ENCODE measurements around the gene PAXIP1. TPM values are rescaled to one million over a fixed set of nuclear protein-coding genes. Genes with fewer than 3 reads are reported as not detected.

Gene PAXIP1
- total RNA-seq (2014; rRNA removed; shearing (Covaris generic)) (32.8 and 36.9 TPM in 2 replicates), polyA plus RNA-seq (2016; fragmentation: Nextera tagmentation; extraction: Ambion mirVana) (11.2 and 12.5 TPM in 2 replicates)
- long read RNA-seq, partial matches to known transcripts, result 1 of 2 reads
- long read RNA-seq, other reads (novel, unspliced or antisense), result 1 of 2 reads

- Mint-ChIP-seq H3K27ac (peak within 1 kb of the TSS; percentile 91), H3K27me3 (ENCODE audit: insufficient read depth, low read depth, poor library complexity) (peaks cover 6% of the 10 kb centered on the region), H3K9me3 (no peaks in the 10 kb centered on the region), H3K4me3 (peak within 1 kb of the TSS; percentile 93), H3K4me1 (peaks cover 15% of the 10 kb centered on the region), H3K36me3 (ENCODE audit: low read depth) (peaks cover 16% of the 10 kb centered on the region)
- DNase-seq (ENCODE audit: low spot score) (peak; percentile 68), ATAC-seq (peak; percentile 30)
- Histone ChIP-seq H3K9me2 (ENCODE audit: insufficient read depth) (no peaks in the 10 kb centered on the region), H3K27ac (ENCODE audit: low read depth) (peak within 1 kb of the TSS; percentile 75; the same call in 1 of the 2 replicates), H3K4me1 (ENCODE audit: insufficient read depth) (peaks cover 6% of the 10 kb centered on the region), H2AFZ (peak within 1 kb of the TSS; percentile 59; the same call in 1 of the 2 replicates), H3K36me3 (ENCODE audit: insufficient read depth) (no peaks in the 10 kb centered on the region; the same call in 1 of the 2 replicates), H3K4me2 (peak within 1 kb of the TSS; percentile 96), H3K4me3 (peak within 1 kb of the TSS; percentile 90), H3F3A (replicated peaks; ENCODE audit: low read depth) (0 out of 2 replicates have a peak, but pooled peaks cover 3% of the 10 kb centered on the region), H3K27me3 (ENCODE audit: insufficient read depth) (no peaks in the 10 kb centered on the region), H3K79me2 (replicated peaks; ENCODE audit: insufficient read depth) (peaks cover 56% of the 10 kb centered on the region), H4K20me1 (replicated peaks; ENCODE audit: insufficient read depth) (peaks cover 17% of the 10 kb centered on the region)
- TF ChIP-seq, protein P1, sequence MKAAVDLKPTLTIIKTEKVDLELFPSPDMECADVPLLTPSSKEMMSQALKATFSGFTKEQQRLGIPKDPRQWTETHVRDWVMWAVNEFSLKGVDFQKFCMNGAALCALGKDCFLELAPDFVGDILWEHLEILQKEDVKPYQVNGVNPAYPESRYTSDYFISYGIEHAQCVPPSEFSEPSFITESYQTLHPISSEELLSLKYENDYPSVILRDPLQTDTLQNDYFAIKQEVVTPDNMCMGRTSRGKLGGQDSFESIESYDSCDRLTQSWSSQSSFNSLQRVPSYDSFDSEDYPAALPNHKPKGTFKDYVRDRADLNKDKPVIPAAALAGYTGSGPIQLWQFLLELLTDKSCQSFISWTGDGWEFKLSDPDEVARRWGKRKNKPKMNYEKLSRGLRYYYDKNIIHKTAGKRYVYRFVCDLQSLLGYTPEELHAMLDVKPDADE (IDR thresholded peaks at IDR 0.05), result no peak
- no peak for TF ChIP-seq STAT1 (IDR thresholded peaks at IDR 0.05; ENCODE audit: unreplicated experiment)
- no peak for TF ChIP-seq EZH2phosphoT487 (IDR thresholded peaks at IDR 0.05; ENCODE audit: unreplicated experiment)
- TF ChIP-seq EZH2 (IDR thresholded peaks at IDR 0.05; ENCODE audit: low read depth, unreplicated experiment), result no peak
- no peak for TF ChIP-seq POLR2AphosphoS5 (IDR thresholded peaks at IDR 0.05; ENCODE audit: low read depth)
Observed at GRCh38 chr7:155003092-155003375, at the start of gene PAXIP1. TSS of gene PAXIP1 (minus strand) at chr7:155003124. CDS start at chr7:155002929, 195 bp downstream.

GRCh38 chr7:155051355-155051754 lies 48.4 kb upstream of the PAXIP1 start:
- Histone ChIP-seq H2AFZ (no peak overlapping the region), H3K27me3 (ENCODE audit: insufficient read depth) (no peaks in the 10 kb centered on the region), H3K4me2 (no peak overlapping the region), H3K27ac (ENCODE audit: low read depth) (no peak overlapping the region), H4K20me1 (replicated peaks; ENCODE audit: insufficient read depth) (no peaks in the 10 kb centered on the region), H3K9me2 (ENCODE audit: insufficient read depth) (no peaks in the 10 kb centered on the region), H3K36me3 (ENCODE audit: insufficient read depth) (no peaks in the 10 kb centered on the region), H3F3A (replicated peaks; ENCODE audit: low read depth) (no peaks in the 10 kb centered on the region), H3K79me2 (replicated peaks; ENCODE audit: insufficient read depth) (no peaks in the 10 kb centered on the region), H3K4me1 (ENCODE audit: insufficient read depth) (no peaks in the 10 kb centered on the region), H3K4me3 (no peak overlapping the region)
- DNase-seq (ENCODE audit: low spot score) (no peak), ATAC-seq (no peak)
- no peaks in the 10 kb centered on the region for H3K9me3 Mint-ChIP-seq
- H3K4me3 Mint-ChIP-seq, result no peak overlapping the region
- H3K27me3 Mint-ChIP-seq (ENCODE audit: insufficient read depth, low read depth, poor library complexity), result no peaks in the 10 kb centered on the region
- H3K36me3 Mint-ChIP-seq (ENCODE audit: low read depth), result no peaks in the 10 kb centered on the region
- H3K27ac Mint-ChIP-seq, result no peak overlapping the region
- TF ChIP-seq, protein P2, sequence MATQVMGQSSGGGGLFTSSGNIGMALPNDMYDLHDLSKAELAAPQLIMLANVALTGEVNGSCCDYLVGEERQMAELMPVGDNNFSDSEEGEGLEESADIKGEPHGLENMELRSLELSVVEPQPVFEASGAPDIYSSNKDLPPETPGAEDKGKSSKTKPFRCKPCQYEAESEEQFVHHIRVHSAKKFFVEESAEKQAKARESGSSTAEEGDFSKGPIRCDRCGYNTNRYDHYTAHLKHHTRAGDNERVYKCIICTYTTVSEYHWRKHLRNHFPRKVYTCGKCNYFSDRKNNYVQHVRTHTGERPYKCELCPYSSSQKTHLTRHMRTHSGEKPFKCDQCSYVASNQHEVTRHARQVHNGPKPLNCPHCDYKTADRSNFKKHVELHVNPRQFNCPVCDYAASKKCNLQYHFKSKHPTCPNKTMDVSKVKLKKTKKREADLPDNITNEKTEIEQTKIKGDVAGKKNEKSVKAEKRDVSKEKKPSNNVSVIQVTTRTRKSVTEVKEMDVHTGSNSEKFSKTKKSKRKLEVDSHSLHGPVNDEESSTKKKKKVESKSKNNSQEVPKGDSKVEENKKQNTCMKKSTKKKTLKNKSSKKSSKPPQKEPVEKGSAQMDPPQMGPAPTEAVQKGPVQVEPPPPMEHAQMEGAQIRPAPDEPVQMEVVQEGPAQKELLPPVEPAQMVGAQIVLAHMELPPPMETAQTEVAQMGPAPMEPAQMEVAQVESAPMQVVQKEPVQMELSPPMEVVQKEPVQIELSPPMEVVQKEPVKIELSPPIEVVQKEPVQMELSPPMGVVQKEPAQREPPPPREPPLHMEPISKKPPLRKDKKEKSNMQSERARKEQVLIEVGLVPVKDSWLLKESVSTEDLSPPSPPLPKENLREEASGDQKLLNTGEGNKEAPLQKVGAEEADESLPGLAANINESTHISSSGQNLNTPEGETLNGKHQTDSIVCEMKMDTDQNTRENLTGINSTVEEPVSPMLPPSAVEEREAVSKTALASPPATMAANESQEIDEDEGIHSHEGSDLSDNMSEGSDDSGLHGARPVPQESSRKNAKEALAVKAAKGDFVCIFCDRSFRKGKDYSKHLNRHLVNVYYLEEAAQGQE (IDR thresholded peaks at IDR 0.05; ENCODE audit: unreplicated experiment), result no peak
- no peak for TF ChIP-seq ZNF114 (CRISPR knock-in tag; IDR thresholded peaks at IDR 0.05)
- no peak for TF ChIP-seq STAT1 (IDR thresholded peaks at IDR 0.05; ENCODE audit: unreplicated experiment)
- no peak for TF ChIP-seq JUNB (IDR thresholded peaks at IDR 0.05; ENCODE audit: unreplicated experiment)
- TF ChIP-seq ZNF331 (CRISPR knock-in tag; IDR thresholded peaks at IDR 0.05; ENCODE audit: low read depth), result no peak
- no peak for TF ChIP-seq POLR2AphosphoS5 (IDR thresholded peaks at IDR 0.05; ENCODE audit: low read depth)
- TF ChIP-seq NANOG (IDR thresholded peaks at IDR 0.05; ENCODE audit: borderline replicate concordance), result no peak
- no peaks in the 10 kb centered on the region for H3K4me1 Mint-ChIP-seq

All from GM23338 (cell line).